Testis (tissue), 3 donors: ENCODE results near the gene CCL2. TPM values are rescaled to one million over a fixed set of nuclear protein-coding genes. Genes with fewer than 3 reads are reported as not detected.
"Not testable (repeated sequence)": the region's sequence is repeated elsewhere in the genome, so short reads cannot be mapped to it uniquely, and the experiment has no call there.

Experiments
- DNase-seq: peaks from one replicate; pipeline ENCODE4 v3.0.0-alpha.2; 2019
- H3K27ac ChIP-seq, 2 donors: fragments of 200-600 bp; sonication (generic); one replicate each; pipeline ENCODE4 v1.5.1; 2019
- H3K27me3 ChIP-seq: fragments of 200-600 bp; sonication (generic); one replicate; pipeline ENCODE4 v1.5.1; 2019
- H3K36me3 ChIP-seq: fragments of 200-600 bp; sonication (generic); one replicate; pipeline ENCODE4 v1.5.1; 2017; ENCODE audit warnings: low read depth; ENCODE audit errors: missing control alignments
- H3K4me1 ChIP-seq: fragments of 200-600 bp; sonication (generic); one replicate; pipeline ENCODE4 v1.5.1; 2019
- H3K4me3 ChIP-seq, 2 donors: fragments of 200-600 bp; sonication (generic); one replicate each; pipeline ENCODE4 v1.5.1; 2017 to 2019
- H3K9me3 ChIP-seq: fragments of 200-600 bp; sonication (generic); one replicate; pipeline ENCODE4 v1.5.1; 2017
- CTCF ChIP-seq, 3 experiments: fragments of 450-650 bp in 2 of 3; fragments of 200-600 bp in 1 of 3; sonication (generic) in 1 of 3; IDR thresholded peaks; one replicate each; pipeline ENCODE4 v1.5.1; 2016 to 2019; ENCODE audit warnings: antibody characterized with exemption in 3 of 3, mild to moderate bottlenecking in 2 of 3, moderate library complexity in 1 of 3
- POLR2A ChIP-seq: fragments of 450-650 bp; IDR thresholded peaks from one replicate; pipeline ENCODE4 v1.6.1; 2017; ENCODE audit warnings: antibody characterized with exemption, mild to moderate bottlenecking, moderate library complexity
- WGBS, 2 donors: methylation state at CpG; one replicate each; pipeline ENCODE4 v1.1.5; 2018; 5-methylcytosine and 5-hydroxymethylcytosine counted together
- intact Hi-C: fragments of 100-400 bp; cut with DNase I; formaldehyde crosslinking; loops from one replicate; pipeline ENCODE4 v1.15.1; 2023; ENCODE audit warnings: low total_unique reads
- polyA plus RNA-seq: library from polyadenylated mRNA; stranded (reverse); fragments of 350-450 nt; fragmentation: Illumina TruSeq; extraction: RNeasy Lipid Tissue Mini Kit (QIAGEN cat#74804); gene quantifications from one replicate; pipeline ENCODE4 v1.2.3, GENCODE V29; 2014; ENCODE audit warnings: low read depth, low replicate concordance; ENCODE audit not compliant: insufficient read depth
- total RNA-seq, 2 donors: library from RNA; depleted of rRNA; stranded (reverse); fragments of >200 nt; gene quantifications; one replicate each; pipeline ENCODE4 v1.2.3, GENCODE V29; 2016

The CCL2 gene
- total and polyA plus RNA-seq, 3 donors from 2014 or later = 1.0 to 35.8 (median 4.4) TPM

GRCh38 chr17:34222722-34223497 is 32.2 kb upstream of the CCL2 start:
- Histone ChIP-seq H3K36me3 (no peaks in the 10 kb centered on the region), H3K4me3 (no peak overlapping the region), H3K4me1 (no peaks in the 10 kb centered on the region), H3K27me3 (no peaks in the 10 kb centered on the region), H3K27ac (no peak overlapping the region), H3K9me3 (no peaks in the 10 kb centered on the region)
- no peak for TF ChIP-seq CTCF (IDR thresholded peaks at IDR 0.05)
- no peak for TF ChIP-seq POLR2A
- no peak for DNase-seq
- intact Hi-C loops = no loop called here
- 74 to 80% methylated on average over 3 of the region's 3 CpGs for WGBS, 2 donors

- intact Hi-C loops = no loop called here
- TF ChIP-seq POLR2A (no peak), CTCF (IDR thresholded peaks at IDR 0.05) (no peak)
- no peak for DNase-seq
- Histone ChIP-seq H3K4me1 (no peaks in the 10 kb centered on the region), H3K36me3 (no peaks in the 10 kb centered on the region), H3K27ac (no peak overlapping the region), H3K27me3 (no peaks in the 10 kb centered on the region), H3K9me3 (no peaks in the 10 kb centered on the region), H3K4me3 (no peak overlapping the region)
- 86 to 91% methylated on average over 9 of the region's 9 CpGs for WGBS, 2 donors
Measured at GRCh38 chr17:34225046-34225445, 30.0 kb upstream of the CCL2 start.

- no peaks in the 10 kb centered on the region for H3K27me3 ChIP-seq
- no peaks in the 10 kb centered on the region for H3K9me3 ChIP-seq
- 84 to 91% methylated on average over 3 of the region's 3 CpGs for WGBS, 2 donors
- H3K27ac ChIP-seq = no peak overlapping the region
- no peak for DNase-seq
- H3K4me3 ChIP-seq = no peak overlapping the region
- TF ChIP-seq CTCF (IDR thresholded peaks at IDR 0.05) (no peak), POLR2A (no peak)
- intact Hi-C loops = no loop called here
- H3K4me1 ChIP-seq = no peaks in the 10 kb centered on the region
- H3K36me3 ChIP-seq = no peaks in the 10 kb centered on the region
Measured at GRCh38 chr17:34226011-34226743, 28.9 kb upstream of the CCL2 start.

- no peak overlapping the region for H3K27ac ChIP-seq
- no peak overlapping the region for H3K4me3 ChIP-seq
- no peaks in the 10 kb centered on the region for H3K27me3 ChIP-seq
- intact Hi-C loops = no loop called here
- no peaks in the 10 kb centered on the region for H3K9me3 ChIP-seq
- no peak for TF ChIP-seq POLR2A
- no peak for TF ChIP-seq CTCF (IDR thresholded peaks at IDR 0.05)
- H3K4me1 ChIP-seq = no peaks in the 10 kb centered on the region
- H3K36me3 ChIP-seq = no peaks in the 10 kb centered on the region
- no peak for DNase-seq
Measured at GRCh38 chr17:34226744-34227034, 28.4 kb upstream of the CCL2 start.

- intact Hi-C loops, H3K4me3 ChIP-seq, H3K4me1 ChIP-seq, H3K9me3 ChIP-seq, H3K27me3 ChIP-seq, H3K27ac ChIP-seq, H3K36me3 ChIP-seq, DNase-seq: not testable (repeated sequence)
- 94 to 96% methylated on average over 2 of the region's 2 CpGs for WGBS, 2 donors
Measured at GRCh38 chr17:34227293-34227692, 27.8 kb upstream of the CCL2 start.
